ENCODE measurements around the gene CLCN7.

DNA sequence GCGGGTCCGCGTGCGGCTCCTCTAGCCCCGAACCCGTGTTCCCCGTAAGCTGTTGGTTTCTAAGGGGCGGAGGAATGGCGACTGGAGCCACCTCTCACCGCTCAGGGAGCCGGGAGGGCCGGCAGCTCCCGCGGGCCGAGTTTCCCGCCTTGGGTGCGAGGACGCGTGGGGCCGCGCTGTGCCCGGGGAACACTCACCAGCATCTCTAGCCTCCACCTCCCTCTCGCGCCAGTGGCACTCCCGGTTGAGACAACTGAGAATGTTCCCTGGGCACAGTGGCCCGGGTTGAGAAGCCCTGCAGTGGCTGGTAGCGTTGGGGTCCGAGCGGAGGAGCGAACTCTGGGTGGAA is 18.9 kb upstream of the CLCN7 start:
- TF ChIP-seq CEBPB (IDR thresholded peaks at IDR 0.05; ENCODE audit: low read depth) (no peak), POLR2A (IDR thresholded peaks at IDR 0.05; ENCODE audit: borderline replicate concordance, extremely low read depth, insufficient read depth, insufficient read length) (no peak), TCF7L2 (IDR thresholded peaks at IDR 0.05; ENCODE audit: borderline replicate concordance, extremely low read depth, insufficient read depth, insufficient read length) (no peak), ELF1 (IDR thresholded peaks at IDR 0.05; ENCODE audit: borderline replicate concordance, low read depth) (no peak), RAD21 (IDR thresholded peaks at IDR 0.05; ENCODE audit: low read depth) (no peak), EGR1 (IDR thresholded peaks at IDR 0.05; ENCODE audit: low read depth) (no peak), POLR2AphosphoS5 (IDR thresholded peaks at IDR 0.05; ENCODE audit: low read depth, low read length) (no peak), EZH2 (IDR thresholded peaks at IDR 0.05) (no peak), FOSL1 (IDR thresholded peaks at IDR 0.05; ENCODE audit: low read depth) (no peak)
- TF ChIP-seq, protein P1, sequence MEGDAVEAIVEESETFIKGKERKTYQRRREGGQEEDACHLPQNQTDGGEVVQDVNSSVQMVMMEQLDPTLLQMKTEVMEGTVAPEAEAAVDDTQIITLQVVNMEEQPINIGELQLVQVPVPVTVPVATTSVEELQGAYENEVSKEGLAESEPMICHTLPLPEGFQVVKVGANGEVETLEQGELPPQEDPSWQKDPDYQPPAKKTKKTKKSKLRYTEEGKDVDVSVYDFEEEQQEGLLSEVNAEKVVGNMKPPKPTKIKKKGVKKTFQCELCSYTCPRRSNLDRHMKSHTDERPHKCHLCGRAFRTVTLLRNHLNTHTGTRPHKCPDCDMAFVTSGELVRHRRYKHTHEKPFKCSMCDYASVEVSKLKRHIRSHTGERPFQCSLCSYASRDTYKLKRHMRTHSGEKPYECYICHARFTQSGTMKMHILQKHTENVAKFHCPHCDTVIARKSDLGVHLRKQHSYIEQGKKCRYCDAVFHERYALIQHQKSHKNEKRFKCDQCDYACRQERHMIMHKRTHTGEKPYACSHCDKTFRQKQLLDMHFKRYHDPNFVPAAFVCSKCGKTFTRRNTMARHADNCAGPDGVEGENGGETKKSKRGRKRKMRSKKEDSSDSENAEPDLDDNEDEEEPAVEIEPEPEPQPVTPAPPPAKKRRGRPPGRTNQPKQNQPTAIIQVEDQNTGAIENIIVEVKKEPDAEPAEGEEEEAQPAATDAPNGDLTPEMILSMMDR (IDR thresholded peaks at IDR 0.05 in 2 of 3, conservative IDR thresholded peaks at IDR 0.05 in 1 of 3; ENCODE audit: borderline replicate concordance in 1 of 3, insufficient read depth in 1 of 3, low read depth in 2 of 3, low read length in 2 of 3): no peak
- TF ChIP-seq, protein P2, sequence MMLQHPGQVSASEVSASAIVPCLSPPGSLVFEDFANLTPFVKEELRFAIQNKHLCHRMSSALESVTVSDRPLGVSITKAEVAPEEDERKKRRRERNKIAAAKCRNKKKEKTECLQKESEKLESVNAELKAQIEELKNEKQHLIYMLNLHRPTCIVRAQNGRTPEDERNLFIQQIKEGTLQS (IDR thresholded peaks at IDR 0.05): no peak
